Right atrium auricular region (tissue), 2 donors: ENCODE results near the gene INPP5A. TPM values are rescaled to one million over a fixed set of nuclear protein-coding genes. Genes with fewer than 3 reads are reported as not detected.
"Not testable (repeated sequence)": the region's sequence is repeated elsewhere in the genome, so short reads cannot be mapped to it uniquely, and the experiment has no call there.

Experiments used
- DNase-seq: peaks from one replicate; pipeline ENCODE4 v3.0.0-alpha.2; 2019; ENCODE audit warnings: low spot score
- H3K27ac ChIP-seq, 2 donors: fragments of 200-600 bp; sonication (generic); 1 replicate in 1 of 2; 2 replicates in 1 of 2; pipeline ENCODE4 v1.5.1; 2016 to 2019
- H3K27me3 ChIP-seq, 2 donors: fragments of 200-600 bp; sonication (generic); one replicate each; pipeline versions ENCODE4 v1.5.1 to v1.6.0; 2017 to 2019
- H3K36me3 ChIP-seq: fragments of 200-600 bp; sonication (generic); one replicate; pipeline ENCODE4 v1.5.1; 2016
- H3K4me1 ChIP-seq, 2 donors: fragments of 200-600 bp; sonication (generic); one replicate each; pipeline versions ENCODE4 v1.5.1 to v1.6.0; 2017 to 2019
- H3K4me3 ChIP-seq, 2 donors: fragments of 200-600 bp; sonication (generic); 1 replicate in 1 of 2; 2 replicates in 1 of 2; pipeline ENCODE4 v1.5.1; 2017 to 2019; ENCODE audit warnings: mild to moderate bottlenecking in 1 of 2, moderate library complexity in 1 of 2
- H3K9me3 ChIP-seq, 2 donors: fragments of 200-600 bp; sonication (generic); one replicate each; pipeline ENCODE4 v1.5.1; 2019
- CTCF ChIP-seq, 2 donors: fragments of 200-600 bp; sonication (generic); IDR thresholded peaks; one replicate each; pipeline ENCODE4 v1.5.1; 2019; ENCODE audit warnings: antibody characterized with exemption in 2 of 2
- total RNA-seq, 2 donors: library from RNA; depleted of rRNA; stranded (reverse); fragments of >200 nt; gene quantifications; one replicate each; pipeline ENCODE4 v1.1.0, GENCODE V29; 2016

The INPP5A gene
- total RNA-seq, 2 donors from 2014 or later = 116 to 143 TPM

- Histone ChIP-seq H3K27me3 (no peaks in the 10 kb centered on the region), H3K4me1 (peaks cover 0 to 42% of the 10 kb centered on the region in 2 donors), H3K36me3 (no peaks in the 10 kb centered on the region), H3K9me3 (no peaks in the 10 kb centered on the region), H3K4me3 (no peak overlapping the region), H3K27ac (no peak overlapping the region)
- no peak for DNase-seq
- no peak for TF ChIP-seq CTCF (IDR thresholded peaks at IDR 0.05)
Measured at GRCh38 chr10:132570771-132571649, 33.4 kb downstream of the INPP5A start.

- no peaks in the 10 kb centered on the region for H3K9me3 ChIP-seq
- peak overlapping the region; percentile 44 to 63 for H3K27ac ChIP-seq
- DNase-seq = no peak
- no peaks in the 10 kb centered on the region for H3K36me3 ChIP-seq
- H3K4me3 ChIP-seq = no peak overlapping the region
- H3K27me3 ChIP-seq = no peaks in the 10 kb centered on the region
- no peak for TF ChIP-seq CTCF (IDR thresholded peaks at IDR 0.05)
- peaks cover 0 to 51% of the 10 kb centered on the region in 2 donors for H3K4me1 ChIP-seq
Measured at GRCh38 chr10:132571650-132572544, 34.3 kb downstream of the INPP5A start.

GRCh38 chr10:132572545-132572937 lies 35.0 kb downstream of the INPP5A start:
- no peak for TF ChIP-seq CTCF (IDR thresholded peaks at IDR 0.05)
- no peak overlapping the region for H3K4me3 ChIP-seq
- no peaks in the 10 kb centered on the region for H3K27me3 ChIP-seq
- H3K4me1 ChIP-seq = peaks cover 0 to 57% of the 10 kb centered on the region in 2 donors
- peak overlapping the region; percentile 44 to 63 for H3K27ac ChIP-seq
- no peak for DNase-seq
- no peaks in the 10 kb centered on the region for H3K9me3 ChIP-seq
- H3K36me3 ChIP-seq = no peaks in the 10 kb centered on the region

GRCh38 chr10:132572946-132573345 lies 35.4 kb downstream of the INPP5A start:
- H3K4me1 ChIP-seq = peaks cover 0 to 61% of the 10 kb centered on the region in 2 donors
- H3K27me3 ChIP-seq, H3K9me3 ChIP-seq, H3K4me3 ChIP-seq, H3K36me3 ChIP-seq, H3K27ac ChIP-seq, DNase-seq: not testable (repeated sequence)

- no peak for TF ChIP-seq CTCF (IDR thresholded peaks at IDR 0.05)
- Histone ChIP-seq H3K27me3 (no peaks in the 10 kb centered on the region), H3K9me3 (no peaks in the 10 kb centered on the region), H3K4me3 (no peak overlapping the region), H3K4me1 (peaks cover 0 to 75% of the 10 kb centered on the region in 2 donors), H3K36me3 (no peaks in the 10 kb centered on the region), H3K27ac (no peak overlapping the region)
- DNase-seq = no peak
Measured at GRCh38 chr10:132574288-132574687, 36.7 kb downstream of the INPP5A start.

GRCh38 chr10:132574783-132575319 lies 37.3 kb downstream of the INPP5A start:
- Histone ChIP-seq H3K27me3 (no peaks in the 10 kb centered on the region), H3K36me3 (no peaks in the 10 kb centered on the region), H3K4me3 (no peak overlapping the region), H3K4me1 (peaks cover 0 to 80% of the 10 kb centered on the region in 2 donors), H3K9me3 (no peaks in the 10 kb centered on the region), H3K27ac (peak overlapping the region in 1 of 2 donors; percentile 57)
- no peak for TF ChIP-seq CTCF (IDR thresholded peaks at IDR 0.05)
- peak; percentile 57 for DNase-seq
